Chondrocyte (in vitro differentiated cells): ENCODE results near the gene CCDC154. TPM values are rescaled to one million over a fixed set of nuclear protein-coding genes. Genes with fewer than 3 reads are reported as not detected.

Experiments
- DNase-seq: peaks from one replicate; pipeline ENCODE4 v3.0.0; 2021; ENCODE audit warnings: mixed read lengths, low spot score
- H3K27ac Mint-ChIP-seq: one replicate; pipeline ENCODE4 v1.8.0; 2021; ENCODE audit warnings: mild to moderate bottlenecking, moderate library complexity, mixed read lengths; ENCODE audit not compliant: unreplicated experiment
- H3K27me3 Mint-ChIP-seq: 2 replicates; pipeline ENCODE4 v1.8.0; 2021; ENCODE audit warnings: low read depth, mixed read lengths
- H3K36me3 Mint-ChIP-seq: 2 replicates; pipeline ENCODE4 v1.8.0; 2021; ENCODE audit warnings: low read depth, mixed read lengths
- H3K4me1 Mint-ChIP-seq: 2 replicates; pipeline ENCODE4 v1.8.0; 2021; ENCODE audit warnings: low read depth, mild to moderate bottlenecking, mixed read lengths
- H3K4me3 Mint-ChIP-seq: one replicate; pipeline ENCODE4 v1.8.0; 2021; ENCODE audit warnings: mild to moderate bottlenecking, moderate library complexity, mixed read lengths; ENCODE audit not compliant: unreplicated experiment
- H3K9me3 Mint-ChIP-seq: 2 replicates; pipeline ENCODE4 v1.8.0; 2021; ENCODE audit warnings: low read depth, mixed read lengths
- total RNA-seq: library from RNA; stranded (reverse); gene quantifications from 3 replicates; pipeline ENCODE4 v1.2.1, GENCODE V29; 2021
- TF ChIP-seq, protein P1 (sequence below): fragments of 200-600 bp; sonication (generic); IDR thresholded peaks from 2 replicates; pipeline ENCODE4 v1.5.0; 2021; ENCODE audit warnings: antibody characterized with exemption, mild to moderate bottlenecking, moderate library complexity

CCDC154 gene
- total RNA-seq, 1 donor from 2014 or later = 1.3 TPM

DNA sequence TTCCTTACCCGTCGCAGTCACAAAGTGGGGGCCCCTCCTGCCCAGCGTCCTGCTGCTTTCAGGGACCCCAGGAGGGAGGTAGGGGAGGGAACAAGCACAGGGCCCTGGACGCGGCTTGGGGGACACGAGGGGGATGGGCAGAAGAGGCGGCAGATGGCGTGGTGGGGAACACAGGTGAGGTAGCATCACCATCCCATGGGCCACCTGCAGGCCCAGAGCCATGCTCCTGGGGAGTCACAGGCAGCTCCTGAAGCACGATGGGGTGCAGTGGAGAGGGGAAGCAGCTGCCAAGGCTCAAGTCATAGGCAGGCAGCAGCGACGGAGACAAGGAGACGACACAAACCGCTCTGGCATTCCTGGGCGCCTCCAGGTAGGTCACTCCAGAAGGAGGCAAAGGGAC lies 40.6 kb downstream of the CCDC154 start:
- no peak overlapping the region for H3K4me3 Mint-ChIP-seq

DNA sequence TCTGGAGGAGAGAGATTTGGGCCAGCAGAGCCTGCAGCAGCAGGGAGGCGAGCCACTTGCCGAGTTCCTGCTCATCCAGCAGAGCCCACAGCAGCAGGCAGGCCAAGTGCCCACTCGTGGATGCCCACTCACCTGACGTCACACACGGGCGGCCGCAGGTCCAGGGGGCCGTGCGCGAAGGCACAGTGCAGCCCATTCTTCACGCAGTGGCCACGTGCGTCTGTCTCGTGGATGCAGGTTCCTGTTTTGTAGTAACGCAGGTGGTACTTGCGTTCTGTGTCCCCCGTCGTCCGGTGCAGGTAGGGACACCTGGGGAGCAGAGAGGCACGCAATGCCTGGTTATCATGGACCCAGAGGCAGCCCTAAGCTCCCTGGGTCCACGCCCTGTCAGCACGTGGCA lies 41.3 kb downstream of the CCDC154 start:
- H3K36me3 Mint-ChIP-seq = peaks cover 6% of the 10 kb centered on the region
- H3K9me3 Mint-ChIP-seq = no peaks in the 10 kb centered on the region
- DNase-seq = no peak
- H3K4me3 Mint-ChIP-seq = no peak overlapping the region
- peaks cover 6% of the 10 kb centered on the region for H3K4me1 Mint-ChIP-seq
- TF ChIP-seq, protein P1, sequence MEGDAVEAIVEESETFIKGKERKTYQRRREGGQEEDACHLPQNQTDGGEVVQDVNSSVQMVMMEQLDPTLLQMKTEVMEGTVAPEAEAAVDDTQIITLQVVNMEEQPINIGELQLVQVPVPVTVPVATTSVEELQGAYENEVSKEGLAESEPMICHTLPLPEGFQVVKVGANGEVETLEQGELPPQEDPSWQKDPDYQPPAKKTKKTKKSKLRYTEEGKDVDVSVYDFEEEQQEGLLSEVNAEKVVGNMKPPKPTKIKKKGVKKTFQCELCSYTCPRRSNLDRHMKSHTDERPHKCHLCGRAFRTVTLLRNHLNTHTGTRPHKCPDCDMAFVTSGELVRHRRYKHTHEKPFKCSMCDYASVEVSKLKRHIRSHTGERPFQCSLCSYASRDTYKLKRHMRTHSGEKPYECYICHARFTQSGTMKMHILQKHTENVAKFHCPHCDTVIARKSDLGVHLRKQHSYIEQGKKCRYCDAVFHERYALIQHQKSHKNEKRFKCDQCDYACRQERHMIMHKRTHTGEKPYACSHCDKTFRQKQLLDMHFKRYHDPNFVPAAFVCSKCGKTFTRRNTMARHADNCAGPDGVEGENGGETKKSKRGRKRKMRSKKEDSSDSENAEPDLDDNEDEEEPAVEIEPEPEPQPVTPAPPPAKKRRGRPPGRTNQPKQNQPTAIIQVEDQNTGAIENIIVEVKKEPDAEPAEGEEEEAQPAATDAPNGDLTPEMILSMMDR = no peak
- no peak overlapping the region for H3K27ac Mint-ChIP-seq
- H3K27me3 Mint-ChIP-seq = no peaks in the 10 kb centered on the region

More for the DNA sequence above, 40.6 kb downstream of the CCDC154 start:
- DNase-seq = no peak
- TF ChIP-seq, protein P1 = no peak
- no peak overlapping the region for H3K27ac Mint-ChIP-seq
- peaks cover 8% of the 10 kb centered on the region for H3K4me1 Mint-ChIP-seq
- peaks cover 4% of the 10 kb centered on the region for H3K36me3 Mint-ChIP-seq
- H3K9me3 Mint-ChIP-seq = no peaks in the 10 kb centered on the region
- H3K27me3 Mint-ChIP-seq = no peaks in the 10 kb centered on the region

DNA sequence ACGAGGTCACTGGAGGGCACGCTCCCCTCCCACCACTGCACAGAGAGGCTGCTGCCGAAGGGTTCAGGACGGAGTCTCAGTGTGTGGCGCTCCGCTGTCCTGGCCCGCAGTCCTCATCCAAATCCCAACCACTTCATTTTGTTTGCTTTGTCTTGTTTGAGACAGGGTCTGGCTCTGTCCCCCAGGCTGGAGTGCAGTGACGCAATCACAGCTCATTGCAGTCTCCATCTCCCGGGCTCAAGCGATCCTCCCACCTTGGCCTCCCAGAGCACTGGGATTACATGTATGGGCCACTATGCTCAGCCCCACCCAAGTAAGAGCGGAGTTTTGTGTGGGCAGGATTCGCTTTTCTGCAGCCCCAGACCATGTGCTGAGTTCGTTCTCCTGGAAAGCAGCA lies 42.6 kb downstream of the CCDC154 start:
- Mint-ChIP-seq H3K4me1 (no peaks in the 10 kb centered on the region), H3K36me3 (peaks cover 6% of the 10 kb centered on the region), H3K4me3 (no peak overlapping the region), H3K9me3 (no peaks in the 10 kb centered on the region), H3K27ac (no peak overlapping the region), H3K27me3 (no peaks in the 10 kb centered on the region)
- TF ChIP-seq, protein P1 = no peak
- no peak for DNase-seq

DNA sequence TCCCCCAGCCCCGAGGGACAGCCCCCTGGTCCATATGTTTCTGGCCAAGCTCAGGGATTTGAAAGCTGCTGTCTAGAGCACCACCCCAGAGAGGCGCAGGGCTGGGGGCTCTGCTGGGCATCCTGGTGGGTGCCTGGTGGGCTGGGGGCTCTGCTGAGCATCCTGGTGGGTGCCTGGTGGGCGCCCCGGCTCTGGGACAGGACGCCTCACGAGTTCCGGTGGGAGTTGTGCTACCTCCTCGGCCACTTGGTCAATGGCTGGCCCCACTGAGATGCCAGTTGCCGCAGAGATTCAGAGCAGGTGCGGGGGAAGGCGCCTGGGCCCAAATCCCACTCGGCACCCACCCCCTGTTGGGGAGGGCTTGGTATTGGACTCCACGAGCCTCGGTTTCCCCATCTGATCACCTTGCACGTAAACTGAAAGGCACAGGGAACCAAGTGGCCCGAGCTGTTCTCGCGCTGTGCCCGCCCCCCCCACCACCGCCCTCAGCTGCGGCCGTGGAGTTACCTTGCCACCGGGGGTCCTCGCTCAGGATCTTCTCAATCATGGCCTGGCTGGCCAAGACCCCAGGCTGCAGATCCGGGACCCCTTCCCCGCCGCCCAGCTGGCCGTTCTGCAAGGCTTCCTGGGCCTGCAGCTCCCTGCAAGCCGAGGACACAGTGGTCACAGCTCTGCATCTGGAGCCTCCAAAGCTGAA lies 43.1 kb downstream of the CCDC154 start:
- no peak for DNase-seq
- peaks cover 6% of the 10 kb centered on the region for H3K36me3 Mint-ChIP-seq
- no peaks in the 10 kb centered on the region for H3K9me3 Mint-ChIP-seq
- no peak overlapping the region for H3K27ac Mint-ChIP-seq
- TF ChIP-seq, protein P1 = no peak
- no peaks in the 10 kb centered on the region for H3K27me3 Mint-ChIP-seq
- no peaks in the 10 kb centered on the region for H3K4me1 Mint-ChIP-seq
- H3K4me3 Mint-ChIP-seq = no peak overlapping the region

DNA sequence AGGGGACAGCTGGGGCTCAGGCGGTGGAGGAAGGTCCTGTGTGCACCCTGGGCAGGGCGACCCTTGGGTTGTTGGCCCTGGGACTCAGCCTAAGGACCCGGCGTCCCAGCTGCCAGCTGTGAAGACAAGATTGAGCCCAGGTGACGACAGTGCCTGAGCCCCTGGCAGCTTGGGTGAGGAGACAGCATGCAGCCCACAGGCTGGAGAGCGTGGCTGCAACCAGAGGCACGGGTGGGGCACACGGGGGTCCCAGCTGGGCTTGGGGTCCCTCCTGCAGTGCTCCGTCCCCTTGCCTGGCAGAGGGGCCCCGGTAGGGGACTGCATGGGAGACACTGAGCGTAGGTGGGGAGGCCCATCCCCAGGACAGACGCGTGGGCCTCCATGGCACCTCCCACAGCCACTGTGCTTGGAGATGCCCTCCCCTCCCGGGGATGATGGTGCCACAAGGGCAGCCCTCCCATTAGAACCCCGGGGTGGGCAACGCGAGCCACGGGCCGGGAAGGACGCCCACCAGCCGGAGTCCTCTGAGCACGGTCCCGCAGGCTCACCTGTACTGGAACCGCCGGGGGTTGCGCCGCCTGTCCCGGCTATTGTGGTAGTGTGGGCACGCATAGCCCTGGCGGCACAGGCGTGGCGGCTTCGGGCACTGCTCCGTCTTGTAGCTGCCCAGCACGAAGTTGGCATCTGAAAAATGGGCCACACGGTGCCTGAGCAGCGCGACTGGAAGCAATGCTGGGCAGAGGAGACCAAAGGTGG lies 45.4 kb downstream of the CCDC154 start:
- Mint-ChIP-seq H3K4me3 (no peak overlapping the region), H3K27ac (no peak overlapping the region), H3K27me3 (no peaks in the 10 kb centered on the region), H3K4me1 (no peaks in the 10 kb centered on the region), H3K9me3 (no peaks in the 10 kb centered on the region), H3K36me3 (peaks cover 6% of the 10 kb centered on the region)
- TF ChIP-seq, protein P1 = no peak
- DNase-seq = no peak
